Eye (tissue), 1 donor: Measurements from ENCODE around the gene TMEM139.

Source experiments
- DNase-seq: peaks from one replicate; pipeline ENCODE4 v3.0.0-alpha.2; 2015

The TMEM139 gene

DNA sequence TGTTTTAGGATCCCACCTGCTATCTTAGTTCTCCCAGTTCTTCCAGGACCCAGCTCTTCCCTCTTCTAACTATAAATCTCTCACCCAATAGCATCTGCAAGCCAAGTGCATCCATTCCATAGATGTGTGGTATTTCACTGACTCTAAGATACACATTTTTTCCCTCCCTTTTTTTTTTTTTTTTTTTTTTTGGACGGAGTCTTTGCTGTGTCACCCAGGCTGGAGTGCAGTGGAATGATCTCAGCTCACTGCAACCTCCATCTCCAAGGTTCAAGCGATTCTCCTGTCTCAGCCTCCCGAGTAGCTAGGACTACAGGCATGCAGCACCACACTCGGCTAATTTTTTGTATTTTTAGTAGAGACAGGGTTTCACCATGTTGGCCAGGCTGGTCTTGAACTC lies 5.1 kb downstream of the TMEM139 start:
- peak; percentile 7 for DNase-seq

DNA sequence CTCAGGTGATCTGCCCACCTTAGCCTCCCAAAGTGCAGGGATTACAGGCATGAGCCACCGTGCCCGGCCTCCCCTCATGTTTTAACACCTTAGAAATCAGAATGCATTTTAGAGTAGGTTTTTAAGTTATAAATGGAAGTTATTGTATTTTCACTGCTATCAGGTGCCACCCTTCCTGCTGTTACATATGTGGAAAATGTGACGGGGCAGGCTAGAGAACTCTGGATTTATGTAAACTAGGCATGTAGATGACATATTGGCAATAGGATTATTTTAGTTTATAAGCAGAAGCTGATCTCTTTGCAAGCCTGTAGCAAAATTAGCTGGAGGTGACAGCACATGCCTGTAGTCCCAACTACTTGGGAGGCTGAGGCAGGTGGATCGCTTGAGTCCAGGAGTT lies 5.5 kb downstream of the TMEM139 start:
- no peak for DNase-seq

DNA sequence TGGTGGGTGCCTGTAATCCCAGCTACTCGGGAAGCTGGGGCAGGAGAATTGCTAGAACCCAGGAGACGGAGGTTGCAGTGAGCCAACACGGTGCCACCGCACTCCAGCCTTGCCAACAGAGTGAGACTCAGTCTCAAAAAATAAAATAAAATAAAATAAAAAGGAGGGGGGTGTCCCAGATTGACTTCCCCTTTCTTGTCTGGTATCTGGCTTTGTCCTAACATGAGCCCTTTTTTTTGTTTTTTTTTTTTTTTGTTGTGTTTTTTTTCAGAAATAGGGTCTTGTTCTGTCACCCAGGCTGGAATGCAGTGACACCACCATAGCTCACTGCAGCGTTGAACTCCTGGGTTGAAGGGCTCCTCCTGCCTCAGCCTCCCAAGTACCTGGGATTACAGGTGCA lies 8.1 kb downstream of the TMEM139 start:
- DNase-seq, result no peak

DNA sequence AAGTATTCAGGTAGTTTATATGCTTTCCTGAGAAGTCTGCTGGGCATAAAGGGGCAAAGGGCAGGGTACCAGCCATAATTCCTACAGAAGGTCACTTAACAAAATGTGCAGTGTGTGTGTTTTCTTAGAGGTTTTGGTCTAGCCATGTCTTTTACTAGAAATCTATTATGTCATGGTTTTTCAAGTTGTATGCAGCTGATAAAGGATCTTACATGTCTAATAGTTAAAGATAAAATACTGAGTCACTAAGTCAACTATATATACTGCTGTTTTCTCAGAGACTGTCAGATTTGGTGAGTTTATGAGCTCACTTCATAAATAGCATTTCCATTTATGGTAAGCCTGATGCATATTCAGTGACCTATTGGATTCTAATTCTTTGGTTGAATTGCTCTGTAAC lies 11.1 kb downstream of the TMEM139 start:
- DNase-seq, result no peak

DNA sequence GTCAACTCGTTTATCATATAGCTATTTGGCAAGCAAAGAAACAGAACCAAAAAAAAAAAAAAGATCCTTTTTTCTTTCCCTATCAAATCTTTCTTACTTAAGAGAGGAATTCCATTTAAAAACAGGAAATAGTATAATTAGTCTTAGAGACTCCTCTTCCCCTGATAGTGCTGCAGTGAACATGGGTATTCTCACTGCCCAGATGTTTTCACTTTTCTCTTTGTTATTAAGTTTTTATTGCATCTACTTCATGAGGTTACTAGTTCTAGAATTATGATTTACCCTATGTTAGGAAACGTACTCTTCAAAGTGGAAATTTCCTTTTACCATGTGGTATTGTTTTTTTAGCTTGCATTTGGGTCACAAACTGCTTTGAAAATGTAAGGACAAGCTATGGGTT lies 11.9 kb downstream of the TMEM139 start:
- no peak for DNase-seq

DNA sequence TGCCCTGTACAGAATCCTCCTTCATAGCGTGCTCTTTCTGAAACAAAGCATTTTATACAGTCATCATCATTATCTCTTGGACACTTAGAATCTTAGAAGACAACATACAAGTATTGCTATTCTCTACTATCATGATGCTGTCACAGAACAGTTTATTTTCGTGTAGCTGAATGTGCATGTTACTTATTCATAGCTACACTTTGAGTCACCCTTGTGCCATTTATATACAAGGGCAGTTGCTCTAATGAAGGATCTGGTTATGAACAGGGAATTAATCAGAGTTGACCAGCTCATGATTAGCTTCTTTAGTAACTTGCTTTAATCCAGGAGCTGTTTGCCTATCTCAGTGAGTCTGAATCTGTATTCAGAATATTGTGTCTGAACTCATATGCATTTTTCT lies 14.6 kb downstream of the TMEM139 start:
- no peak for DNase-seq

DNA sequence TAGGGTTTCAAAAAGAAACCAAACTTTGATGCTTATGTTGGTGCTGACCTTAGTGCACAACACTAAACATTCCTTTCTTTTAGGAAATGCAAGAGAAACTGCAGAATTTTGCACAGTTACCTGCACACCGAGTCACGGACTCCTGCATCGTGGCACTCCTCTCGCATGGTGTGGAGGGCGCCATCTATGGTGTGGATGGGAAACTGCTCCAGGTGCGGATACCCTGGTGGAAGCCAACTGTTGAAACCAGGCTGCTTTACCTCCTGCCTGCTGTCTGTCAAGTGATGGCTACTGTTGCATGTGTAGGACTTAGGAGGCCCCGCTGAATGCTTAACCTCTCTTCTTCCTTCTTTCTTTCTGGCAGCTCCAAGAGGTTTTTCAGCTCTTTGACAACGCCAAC lies 15.1 kb downstream of the TMEM139 start:
- peak; percentile 32 for DNase-seq

DNA sequence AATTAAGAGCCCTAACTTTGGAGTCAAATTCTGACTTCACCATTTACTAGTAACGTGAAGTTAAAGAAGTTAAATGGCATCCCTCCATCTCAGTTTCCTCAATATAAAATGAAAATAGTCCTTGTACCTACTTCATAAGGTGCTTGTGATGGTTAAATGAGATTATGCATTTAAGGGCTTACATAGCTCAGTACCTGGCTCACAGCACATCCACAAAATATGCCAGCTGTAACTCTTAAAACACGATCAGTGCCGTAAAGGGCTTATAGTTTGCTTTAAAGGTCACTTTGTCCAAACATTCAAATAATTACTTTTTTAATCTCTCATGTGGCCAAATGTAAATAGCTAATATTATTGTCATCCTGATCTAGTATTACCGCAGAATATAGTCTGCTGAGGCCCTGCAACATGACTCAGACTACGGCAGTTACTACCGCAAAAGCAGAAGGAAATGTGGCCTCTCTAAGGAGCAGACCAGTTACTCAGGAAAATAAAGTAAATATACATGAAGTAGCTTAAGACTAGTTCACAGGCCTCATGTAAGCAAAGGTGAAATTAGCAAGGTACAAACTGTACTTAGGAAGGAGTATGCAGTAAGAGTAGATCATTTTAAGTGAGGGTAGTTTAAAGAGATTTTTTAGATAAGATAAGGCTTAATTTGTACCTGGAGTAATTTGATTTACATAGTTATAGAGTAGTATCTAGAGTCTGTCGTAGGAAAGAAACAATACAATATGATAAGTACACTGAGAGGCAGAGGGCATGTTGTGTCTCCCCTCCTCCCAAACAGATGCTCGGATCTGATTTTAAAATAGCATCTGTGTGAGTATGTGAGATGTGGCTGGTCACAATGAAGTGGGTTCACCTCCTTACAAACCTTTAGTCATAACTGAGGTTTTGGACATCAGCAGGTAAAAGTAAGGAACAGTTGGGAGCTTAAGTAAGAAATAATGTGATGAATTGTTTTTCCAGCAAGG lies 16.5 kb downstream of the TMEM139 start:
- DNase-seq, result no peak

DNA sequence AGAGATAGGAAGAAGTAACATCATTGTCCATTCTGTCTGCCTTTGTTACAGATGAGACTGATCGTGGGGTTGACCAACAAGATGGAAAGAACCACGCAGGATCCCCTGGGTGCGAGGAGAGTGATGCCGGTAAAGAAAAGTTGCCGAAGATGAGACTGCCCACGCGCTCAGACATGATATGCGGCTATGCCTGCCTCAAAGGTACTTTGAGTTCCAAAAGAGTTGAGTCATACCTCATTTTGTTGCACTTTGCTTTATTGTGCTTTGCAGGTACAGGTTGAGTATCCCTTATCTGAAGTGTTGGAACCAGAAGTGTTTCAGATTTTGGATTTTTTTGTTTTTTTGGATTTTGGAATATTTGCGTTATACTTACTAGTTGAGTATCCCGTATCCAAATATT lies 19.0 kb downstream of the TMEM139 start:
- DNase-seq, result no peak

DNA sequence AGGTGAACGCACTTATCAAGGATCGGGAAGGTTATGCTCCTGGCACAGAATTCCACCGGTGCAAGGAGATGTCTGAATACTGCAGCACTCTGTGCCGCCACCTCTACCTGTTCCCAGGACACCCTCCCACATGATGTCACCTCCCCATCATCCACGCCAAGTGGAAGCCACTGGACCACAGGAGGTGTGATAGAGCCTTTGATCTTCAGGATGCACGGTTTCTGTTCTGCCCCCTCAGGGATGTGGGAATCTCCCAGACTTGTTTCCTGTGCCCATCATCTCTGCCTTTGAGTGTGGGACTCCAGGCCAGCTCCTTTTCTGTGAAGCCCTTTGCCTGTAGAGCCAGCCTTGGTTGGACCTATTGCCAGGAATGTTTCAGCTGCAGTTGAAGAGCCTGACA lies 20.2 kb downstream of the TMEM139 start:
- no peak for DNase-seq

DNA sequence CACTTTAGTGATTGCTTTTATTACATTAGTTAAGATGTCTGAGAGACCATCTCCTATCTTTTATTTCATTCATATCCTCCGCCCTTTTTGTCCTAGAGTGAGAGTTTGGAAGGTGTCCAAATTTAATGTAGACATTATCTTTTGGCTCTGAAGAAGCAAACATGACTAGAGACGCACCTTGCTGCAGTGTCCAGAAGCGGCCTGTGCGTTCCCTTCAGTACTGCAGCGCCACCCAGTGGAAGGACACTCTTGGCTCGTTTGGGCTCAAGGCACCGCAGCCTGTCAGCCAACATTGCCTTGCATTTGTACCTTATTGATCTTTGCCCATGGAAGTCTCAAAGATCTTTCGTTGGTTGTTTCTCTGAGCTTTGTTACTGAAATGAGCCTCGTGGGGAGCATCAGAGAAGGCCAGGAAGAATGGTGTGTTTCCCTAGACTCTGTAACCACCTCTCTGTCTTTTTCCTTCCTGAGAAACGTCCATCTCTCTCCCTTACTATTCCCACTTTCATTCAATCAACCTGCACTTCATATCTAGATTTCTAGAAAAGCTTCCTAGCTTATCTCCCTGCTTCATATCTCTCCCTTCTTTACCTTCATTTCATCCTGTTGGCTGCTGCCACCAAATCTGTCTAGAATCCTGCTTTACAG lies 20.8 kb downstream of the TMEM139 start:
- DNase-seq, result peak; percentile 56

DNA sequence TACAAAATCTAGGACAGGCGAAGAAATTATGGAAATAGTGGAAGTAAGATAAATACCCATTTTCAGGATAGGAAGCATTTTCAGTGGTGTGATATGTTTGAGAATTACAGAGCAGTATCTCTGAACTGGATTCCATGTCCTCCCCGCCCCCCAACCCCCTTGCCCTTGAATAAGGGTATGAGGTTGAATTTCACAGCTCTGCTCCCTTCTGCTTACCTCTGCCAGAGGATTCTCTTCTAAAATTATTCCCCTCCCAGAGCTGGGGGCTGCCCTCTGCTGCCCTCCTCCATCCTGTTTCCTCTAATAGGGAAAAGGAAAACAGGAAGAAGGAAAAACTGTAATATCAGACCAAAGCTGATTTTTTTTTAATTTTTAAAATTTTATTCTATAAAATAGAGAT lies 23.9 kb downstream of the TMEM139 start:
- DNase-seq, result no peak

DNA sequence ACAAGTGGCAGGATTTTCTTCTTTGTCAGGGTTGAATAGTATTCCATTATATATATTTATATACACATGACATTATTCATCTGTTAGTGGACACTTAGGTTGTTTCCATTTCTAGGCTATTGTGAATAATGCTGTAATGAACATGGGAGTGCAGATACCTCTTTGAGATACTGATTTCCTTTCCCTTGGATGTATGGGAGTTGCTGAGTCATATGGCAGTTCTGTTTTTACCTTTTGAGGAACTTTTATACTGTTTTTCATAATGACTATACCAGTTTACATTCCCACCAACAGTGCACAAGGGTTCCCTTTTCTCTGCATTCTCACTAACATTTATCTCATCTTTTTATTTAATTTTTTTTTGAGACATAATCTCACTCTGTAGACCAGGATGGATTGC lies 29.4 kb downstream of the TMEM139 start:
- DNase-seq, result no peak

DNA sequence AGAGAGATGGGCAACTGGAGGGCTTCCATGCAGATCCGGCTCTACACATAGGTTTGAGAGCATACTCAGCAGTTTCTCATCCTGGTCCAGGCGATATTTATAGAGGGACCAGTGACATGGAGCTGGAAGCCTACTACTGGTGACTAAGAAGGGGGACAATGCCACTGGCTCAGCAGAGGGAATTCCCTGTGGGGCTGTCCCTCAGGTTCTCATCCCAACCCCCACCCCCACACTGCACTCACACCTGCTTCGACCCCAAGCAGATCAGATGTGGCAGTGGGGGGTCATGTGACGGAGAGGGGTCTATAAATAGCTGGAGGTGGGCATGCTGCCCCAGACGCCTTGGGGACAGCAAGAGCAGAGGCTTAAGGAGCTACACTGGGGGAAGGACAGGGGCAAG lies 31.0 kb downstream of the TMEM139 start, which contains the start of gene CLCN1:
Gene CLCN1, plus strand, starts transcription at position 336 of the 400 bp plus-strand sequence. CDS start 102 bp downstream, outside the sequence.
- DNase-seq, result no peak

DNA sequence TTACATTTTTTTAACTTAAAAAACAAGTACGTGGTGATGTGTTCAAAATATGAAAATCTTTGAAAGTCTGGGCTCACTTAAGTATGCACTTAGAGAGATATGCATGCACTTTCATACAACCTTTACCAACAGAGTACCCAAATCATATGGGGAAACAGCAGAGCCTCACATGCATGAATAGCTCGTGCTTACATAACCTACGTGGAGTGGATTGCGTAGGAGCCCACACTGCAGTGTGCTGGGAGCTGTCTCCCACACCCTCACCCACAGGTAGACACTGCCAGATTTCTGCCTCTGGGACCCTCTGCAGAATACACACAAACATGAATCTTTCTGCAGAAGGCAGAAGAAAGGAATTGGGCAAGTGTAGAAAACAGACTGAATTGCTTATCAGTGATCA lies 31.7 kb downstream of the TMEM139 start:
- no peak for DNase-seq

DNA sequence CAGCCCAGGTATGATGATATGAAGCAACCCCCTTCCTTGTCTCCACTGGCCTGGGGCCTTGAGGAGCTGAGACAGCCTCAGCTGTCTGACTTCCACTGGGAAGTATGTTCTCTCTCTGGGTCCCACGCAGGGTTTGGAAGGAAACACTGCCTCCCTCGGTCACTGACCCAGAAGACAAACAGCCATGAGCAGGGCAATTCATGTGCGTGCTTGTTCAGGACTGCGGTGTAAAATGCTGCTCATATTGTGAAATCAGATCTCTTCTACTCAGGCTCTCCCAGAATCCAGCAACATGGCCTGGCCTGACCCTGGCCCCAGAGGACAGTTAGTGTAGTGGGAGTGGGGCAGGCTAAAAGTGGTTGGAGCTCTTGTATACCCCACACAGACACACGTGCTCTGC lies 33.9 kb downstream of the TMEM139 start:
- DNase-seq, result no peak

DNA sequence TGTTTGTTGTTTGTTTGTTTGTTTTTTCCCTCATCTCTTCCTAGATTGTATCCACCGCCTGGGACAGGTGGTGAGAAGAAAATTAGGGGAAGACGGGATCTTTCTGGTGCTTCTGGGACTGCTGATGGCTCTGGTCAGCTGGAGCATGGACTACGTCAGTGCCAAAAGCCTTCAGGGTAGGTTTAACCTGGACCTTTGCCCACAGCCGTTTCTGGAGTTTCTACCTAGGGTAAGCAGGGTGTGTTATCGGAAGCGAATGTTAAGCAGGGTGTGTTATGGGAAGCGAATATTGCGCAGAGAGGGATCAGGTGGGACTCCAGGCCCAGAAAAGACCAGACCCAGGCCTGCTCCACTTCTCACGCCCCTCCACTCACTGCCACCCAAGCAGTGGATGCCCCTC lies 35.9 kb downstream of the TMEM139 start:
- DNase-seq, result no peak

DNA sequence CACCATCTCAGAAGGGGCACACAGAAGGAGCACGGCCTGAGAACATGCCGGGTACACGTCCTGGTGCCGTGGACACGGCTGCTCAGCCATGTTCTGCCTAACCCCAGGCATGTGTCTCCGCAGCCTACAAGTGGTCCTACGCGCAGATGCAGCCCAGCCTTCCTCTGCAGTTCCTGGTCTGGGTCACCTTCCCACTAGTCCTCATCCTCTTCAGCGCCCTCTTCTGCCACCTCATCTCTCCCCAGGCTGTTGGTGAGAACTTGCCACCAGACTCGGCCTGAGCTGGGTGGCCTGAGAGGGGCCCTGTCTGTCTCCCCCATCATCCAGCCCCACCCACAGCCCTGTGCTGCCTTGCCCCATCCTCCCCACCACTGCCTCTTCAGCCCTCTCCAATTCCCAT lies 36.5 kb downstream of the TMEM139 start:
- DNase-seq, result no peak

DNA sequence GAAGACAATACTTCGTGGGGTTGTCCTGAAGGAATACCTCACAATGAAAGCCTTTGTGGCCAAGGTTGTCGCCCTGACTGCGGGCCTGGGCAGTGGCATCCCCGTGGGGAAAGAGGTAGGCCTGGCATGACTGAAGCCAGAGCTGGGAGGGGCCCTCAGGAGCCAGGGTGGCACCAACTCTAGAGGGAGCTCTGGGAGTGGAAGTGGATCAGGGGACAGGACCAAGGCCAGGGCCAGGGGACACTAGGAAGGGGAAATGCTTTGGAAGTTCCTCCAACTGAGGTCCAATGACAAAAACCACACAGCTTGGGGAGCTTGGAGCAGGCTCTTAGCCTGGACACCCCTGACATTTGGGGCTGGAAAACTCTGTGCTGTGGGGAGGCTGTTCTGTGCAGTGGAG lies 37.0 kb downstream of the TMEM139 start:
- no peak for DNase-seq

DNA sequence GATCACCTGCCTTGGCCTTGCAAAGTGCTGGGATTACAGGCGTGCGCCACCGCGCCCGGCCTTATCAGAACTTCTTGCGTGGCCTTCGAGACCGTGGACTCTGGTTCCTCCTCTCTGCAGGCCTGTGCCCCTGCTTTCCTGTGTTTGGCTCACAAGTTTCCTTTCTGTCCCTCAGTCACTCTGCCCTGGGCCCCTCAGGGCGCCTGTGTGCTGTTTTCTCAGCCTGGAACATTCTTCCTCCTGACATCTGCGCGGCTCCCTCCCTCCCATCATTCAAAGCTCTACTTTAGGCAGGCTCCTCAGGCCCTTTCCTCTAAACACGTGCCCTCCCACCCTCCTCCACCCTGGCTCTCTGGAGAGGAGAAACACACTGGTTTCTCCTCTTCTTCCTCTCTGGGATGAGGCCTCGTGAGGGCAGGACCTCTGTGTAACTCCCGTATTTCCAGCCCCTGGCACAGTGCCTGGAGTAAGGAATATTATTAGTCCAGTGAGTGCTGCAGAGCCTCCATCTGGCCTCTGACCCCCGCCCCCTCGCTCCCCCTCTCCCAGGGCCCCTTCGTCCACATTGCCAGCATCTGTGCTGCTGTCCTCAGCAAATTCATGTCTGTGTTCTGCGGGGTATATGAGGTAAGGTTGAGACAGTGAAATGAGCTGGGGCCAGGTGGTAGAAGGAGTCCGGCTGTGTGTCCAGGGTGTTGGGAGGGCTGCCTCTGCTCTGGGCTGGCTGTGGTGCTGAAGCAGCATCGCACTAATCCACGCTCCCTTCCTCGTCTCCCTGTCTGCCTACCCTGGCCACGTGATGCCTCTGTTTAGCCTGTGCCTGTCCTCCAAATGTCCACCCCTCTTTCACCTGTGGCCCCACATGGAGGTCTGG lies 38.2 kb downstream of the TMEM139 start:
- DNase-seq, result peak; percentile 25

DNA sequence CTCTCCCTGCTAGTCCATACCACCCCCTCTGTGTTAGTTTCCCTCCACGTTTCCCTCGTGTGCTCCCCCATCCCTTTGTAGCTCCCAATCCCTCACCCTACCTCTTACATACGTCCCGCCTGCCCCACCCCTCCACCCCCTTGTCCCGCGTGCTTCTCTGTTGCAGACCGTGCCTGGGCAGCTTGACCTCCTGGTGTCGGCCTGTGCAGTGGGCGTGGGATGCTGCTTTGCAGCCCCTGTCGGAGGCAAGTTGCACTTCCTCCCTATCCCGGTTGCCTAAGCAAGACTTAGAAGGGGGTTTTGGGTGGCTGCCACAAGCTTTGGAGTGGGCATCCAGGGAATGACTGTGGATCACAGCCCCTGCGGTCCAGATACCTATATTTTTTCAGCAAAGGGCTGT lies 38.9 kb downstream of the TMEM139 start:
- no peak for DNase-seq

DNA sequence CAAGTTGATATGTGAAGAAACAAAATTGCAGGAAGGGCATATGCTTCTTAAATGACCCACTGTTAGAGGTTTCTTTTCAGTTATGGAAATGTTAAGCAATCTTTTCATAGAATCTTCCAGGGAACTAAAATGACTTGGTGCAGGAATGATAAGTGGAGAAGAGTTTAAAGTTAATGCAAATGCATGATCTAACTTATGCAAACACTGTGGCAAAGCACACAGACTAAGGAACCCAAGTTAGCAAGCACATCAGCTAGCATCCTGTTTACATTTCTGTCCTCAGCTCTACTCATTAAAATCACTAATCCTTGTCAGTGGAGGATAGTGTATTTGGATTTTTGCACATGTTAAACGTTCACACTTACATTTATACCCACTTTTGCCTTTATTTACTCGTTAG lies 40.5 kb downstream of the TMEM139 start:
- DNase-seq, result no peak

DNA sequence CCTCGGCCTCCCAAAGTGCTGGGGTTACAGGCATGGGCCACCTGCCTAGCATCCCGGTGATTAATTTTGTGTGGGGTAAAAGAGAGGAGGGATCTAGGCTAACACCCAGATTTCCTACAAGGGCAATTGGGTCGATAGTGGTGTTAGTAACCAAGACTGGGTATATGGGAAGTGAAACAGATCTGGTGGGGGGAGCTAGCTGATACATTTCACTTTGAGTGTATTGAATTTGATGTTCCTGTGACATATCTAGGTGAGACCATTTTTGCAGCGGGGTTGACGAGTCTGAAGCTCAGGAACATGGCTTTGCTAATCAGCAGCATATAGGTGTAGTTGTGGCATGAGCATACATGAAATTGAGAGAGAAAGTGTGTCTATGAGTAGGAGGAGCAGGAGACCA lies 43.1 kb downstream of the TMEM139 start:
- no peak for DNase-seq
